Measurements from ENCODE around the gene CSNK1E. TPM values are rescaled to one million over a fixed set of nuclear protein-coding genes. Genes with fewer than 3 reads are reported as not detected.

The CSNK1E gene
- total RNA-seq, 1 donor from 2014 or later, result 123 TPM

- DNase-seq (ENCODE audit: low read depth, low spot score), result no peak
Measured at GRCh38 chr22:38282397-38282796, 34.8 kb downstream of the CSNK1E start.

- DNase-seq (ENCODE audit: low read depth, low spot score), result no peak
Measured at GRCh38 chr22:38276166-38276565, 41.1 kb downstream of the CSNK1E start.

GRCh38 chr22:38273135-38273826, 44.0 kb downstream of the CSNK1E start:
- no peak for DNase-seq (ENCODE audit: low read depth, low spot score)

GRCh38 chr22:38272373-38273134, 44.7 kb downstream of the CSNK1E start, which contains the start of gene TMEM184B:
Gene TMEM184B (minus strand): TSS chr22:38273010. CDS start chr22:38247961, 25,049 bp downstream.
- no peak for DNase-seq (ENCODE audit: low read depth, low spot score)

GRCh38 chr22:38271927-38272372, 45.3 kb downstream of the CSNK1E start:
- DNase-seq (ENCODE audit: low read depth, low spot score), result no peak

- DNase-seq (ENCODE audit: low read depth, low spot score), result no peak
Measured at GRCh38 chr22:38271101-38271500, 46.1 kb downstream of the CSNK1E start.

- DNase-seq (ENCODE audit: low read depth, low spot score), result no peak
Measured at GRCh38 chr22:38270091-38270992, 46.9 kb downstream of the CSNK1E start.

GRCh38 chr22:38269466-38269865, 47.8 kb downstream of the CSNK1E start:
- no peak for DNase-seq (ENCODE audit: low read depth, low spot score)

- DNase-seq (ENCODE audit: low read depth, low spot score), result peak; percentile 47
Measured at GRCh38 chr22:38267086-38267485, 50.1 kb downstream of the CSNK1E start.

GRCh38 chr22:38266120-38266519, 51.1 kb downstream of the CSNK1E start:
- no peak for DNase-seq (ENCODE audit: low read depth, low spot score)

GRCh38 chr22:38264322-38264843, 52.9 kb downstream of the CSNK1E start:
- DNase-seq (ENCODE audit: low read depth, low spot score), result no peak

- no peak for DNase-seq (ENCODE audit: low read depth, low spot score)
Measured at GRCh38 chr22:38262051-38262795, 55.0 kb downstream of the CSNK1E start.

GRCh38 chr22:38260761-38261681, 56.2 kb downstream of the CSNK1E start:
- no peak for DNase-seq (ENCODE audit: low read depth, low spot score)

GRCh38 chr22:38259370-38259769, 57.9 kb downstream of the CSNK1E start:
- no peak for DNase-seq (ENCODE audit: low read depth, low spot score)

GRCh38 chr22:38258895-38259294, 58.3 kb downstream of the CSNK1E start:
- peak; percentile 29 for DNase-seq (ENCODE audit: low read depth, low spot score)

GRCh38 chr22:38257650-38258250, 59.5 kb downstream of the CSNK1E start:
- no peak for DNase-seq (ENCODE audit: low read depth, low spot score)

- DNase-seq (ENCODE audit: low read depth, low spot score), result peak; percentile 41
Measured at GRCh38 chr22:38257181-38257580, 60.1 kb downstream of the CSNK1E start.

- DNase-seq (ENCODE audit: low read depth, low spot score), result no peak
Measured at GRCh38 chr22:38255697-38256096, 61.5 kb downstream of the CSNK1E start.

GRCh38 chr22:38251341-38251692, 65.9 kb downstream of the CSNK1E start:
- DNase-seq (ENCODE audit: low read depth, low spot score), result no peak

Measured in pulmonary artery endothelial cell (primary cell).